SK-N-SH treated with all-trans-retinoic acid at 6 μM for 48 hours (cell line): ENCODE results near the gene GOT1.

Source experiments
- ATAC-seq: fragments of 200-7000 bp; cut with Tn5 transposase; 3 replicates; pipeline ENCODE4 v1.9.1; 2020; ENCODE audit warnings: mild to moderate bottlenecking, moderate library complexity
- ARNTL ChIP-seq: fragments of 450-650 bp; formaldehyde crosslinking; IDR thresholded peaks from 2 replicates; pipeline ENCODE4 v1.5.0; 2020; ENCODE audit warnings: low read depth, mild to moderate bottlenecking, moderate library complexity, borderline replicate concordance
- BACH2 ChIP-seq: fragments of 250-450 bp; sonication (Bioruptor Pico); IDR thresholded peaks from 2 replicates; pipeline ENCODE4 v1.9.0; 2021; ENCODE audit warnings: mild to moderate bottlenecking, borderline replicate concordance
- CSDC2 ChIP-seq: fragments of 250-450 bp; sonication (Bioruptor Pico); IDR thresholded peaks from 2 replicates; pipeline ENCODE4 v1.5.0; 2020; ENCODE audit warnings: mild to moderate bottlenecking, moderate library complexity
- GLIS3 ChIP-seq: fragments of 250-450 bp; sonication (Bioruptor Pico); IDR thresholded peaks from 2 replicates; pipeline ENCODE4 v1.5.0; 2020; ENCODE audit warnings: mild to moderate bottlenecking, moderate library complexity
- ISL1 ChIP-seq: fragments of 250-450 bp; sonication (Bioruptor Pico); IDR thresholded peaks from 2 replicates; pipeline ENCODE4 v2.1.2; 2022; ENCODE audit warnings: mild to moderate bottlenecking, moderate library complexity
- OSR1 ChIP-seq: fragments of 250-450 bp; sonication (Bioruptor Pico); IDR thresholded peaks from 2 replicates; pipeline ENCODE4 v1.8.0; 2022; ENCODE audit warnings: moderate library complexity, mild to moderate bottlenecking, inconsistent platforms
- RARB ChIP-seq: fragments of 250-450 bp; sonication (Bioruptor Pico); IDR thresholded peaks from 2 replicates; pipeline ENCODE4 v1.8.0; 2021; ENCODE audit warnings: mild to moderate bottlenecking, moderate library complexity
- TCF4 ChIP-seq: fragments of 250-450 bp; sonication (Bioruptor Pico); IDR thresholded peaks from 2 replicates; pipeline ENCODE4 v1.8.0; 2021; ENCODE audit warnings: mild to moderate bottlenecking, moderate library complexity, borderline replicate concordance
- ZNF565 ChIP-seq: fragments of 450-650 bp; formaldehyde crosslinking; conservative IDR thresholded peaks from 2 replicates; pipeline ENCODE4 v1.5.0; 2020; ENCODE audit warnings: low read depth, mild to moderate bottlenecking, moderate library complexity
- ZNF70 ChIP-seq: fragments of 450-650 bp; formaldehyde crosslinking; IDR thresholded peaks from 2 replicates; pipeline ENCODE4 v1.5.0; 2020; ENCODE audit warnings: mild to moderate bottlenecking, moderate library complexity
- ZNF8 ChIP-seq: fragments of 450-650 bp; formaldehyde crosslinking; IDR thresholded peaks from 2 replicates; pipeline ENCODE4 v1.5.0; 2020; ENCODE audit warnings: mild to moderate bottlenecking, moderate library complexity
- TF ChIP-seq, protein P1 (sequence below): fragments of 250-450 bp; sonication (Bioruptor Pico); IDR thresholded peaks from 2 replicates; pipeline ENCODE4 v1.5.0; 2020; ENCODE audit warnings: mild to moderate bottlenecking, moderate library complexity
- TF ChIP-seq, protein P2 (sequence below): fragments of 250-450 bp; sonication (Bioruptor Pico); IDR thresholded peaks from 2 replicates; pipeline ENCODE4 v1.5.1; 2020; ENCODE audit warnings: low read depth, mild to moderate bottlenecking, moderate library complexity
- TF ChIP-seq, protein P3 (sequence below): fragments of 250-450 bp; sonication (Bioruptor Pico); IDR thresholded peaks from 2 replicates; pipeline ENCODE4 v1.5.1; 2021; ENCODE audit warnings: mild to moderate bottlenecking, moderate library complexity
- TF ChIP-seq, protein P4 (sequence below): fragments of 250-450 bp; sonication (Bioruptor Pico); IDR thresholded peaks from 2 replicates; pipeline ENCODE4 v1.8.0; 2021; ENCODE audit warnings: low read depth, mild to moderate bottlenecking, moderate library complexity, borderline replicate concordance

Gene GOT1

DNA sequence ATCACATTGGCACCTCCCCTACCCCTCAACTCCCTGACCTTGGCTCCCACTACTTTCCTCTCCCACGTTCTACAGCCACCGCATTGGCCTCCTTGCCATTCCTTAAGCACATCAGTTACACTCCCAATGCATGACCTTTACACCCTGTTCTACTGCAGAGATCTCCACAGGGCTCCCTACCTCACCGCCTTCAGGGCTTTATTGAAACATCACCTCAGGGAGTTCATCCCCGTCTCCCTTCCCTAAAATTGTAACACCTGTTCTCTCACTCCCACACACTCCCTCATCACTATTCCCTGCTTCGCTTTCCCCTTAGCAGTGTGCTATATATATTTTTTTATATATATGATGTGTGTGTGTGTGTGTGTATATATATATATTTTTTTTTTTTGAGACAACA lies 82.8 kb downstream of the GOT1 start:
- no peak for ATAC-seq
- no peak for TF ChIP-seq ISL1 (CRISPR knock-in tag)
- TF ChIP-seq, protein P1, sequence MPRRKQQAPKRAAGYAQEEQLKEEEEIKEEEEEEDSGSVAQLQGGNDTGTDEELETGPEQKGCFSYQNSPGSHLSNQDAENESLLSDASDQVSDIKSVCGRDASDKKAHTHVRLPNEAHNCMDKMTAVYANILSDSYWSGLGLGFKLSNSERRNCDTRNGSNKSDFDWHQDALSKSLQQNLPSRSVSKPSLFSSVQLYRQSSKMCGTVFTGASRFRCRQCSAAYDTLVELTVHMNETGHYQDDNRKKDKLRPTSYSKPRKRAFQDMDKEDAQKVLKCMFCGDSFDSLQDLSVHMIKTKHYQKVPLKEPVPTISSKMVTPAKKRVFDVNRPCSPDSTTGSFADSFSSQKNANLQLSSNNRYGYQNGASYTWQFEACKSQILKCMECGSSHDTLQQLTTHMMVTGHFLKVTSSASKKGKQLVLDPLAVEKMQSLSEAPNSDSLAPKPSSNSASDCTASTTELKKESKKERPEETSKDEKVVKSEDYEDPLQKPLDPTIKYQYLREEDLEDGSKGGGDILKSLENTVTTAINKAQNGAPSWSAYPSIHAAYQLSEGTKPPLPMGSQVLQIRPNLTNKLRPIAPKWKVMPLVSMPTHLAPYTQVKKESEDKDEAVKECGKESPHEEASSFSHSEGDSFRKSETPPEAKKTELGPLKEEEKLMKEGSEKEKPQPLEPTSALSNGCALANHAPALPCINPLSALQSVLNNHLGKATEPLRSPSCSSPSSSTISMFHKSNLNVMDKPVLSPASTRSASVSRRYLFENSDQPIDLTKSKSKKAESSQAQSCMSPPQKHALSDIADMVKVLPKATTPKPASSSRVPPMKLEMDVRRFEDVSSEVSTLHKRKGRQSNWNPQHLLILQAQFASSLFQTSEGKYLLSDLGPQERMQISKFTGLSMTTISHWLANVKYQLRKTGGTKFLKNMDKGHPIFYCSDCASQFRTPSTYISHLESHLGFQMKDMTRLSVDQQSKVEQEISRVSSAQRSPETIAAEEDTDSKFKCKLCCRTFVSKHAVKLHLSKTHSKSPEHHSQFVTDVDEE, result no peak
- no peak for TF ChIP-seq OSR1
- no peak for TF ChIP-seq ZNF8
- no peak for TF ChIP-seq CSDC2 (CRISPR knock-in tag)
- TF ChIP-seq ZNF70 (CRISPR knock-in tag), result no peak
- TF ChIP-seq, protein P2, sequence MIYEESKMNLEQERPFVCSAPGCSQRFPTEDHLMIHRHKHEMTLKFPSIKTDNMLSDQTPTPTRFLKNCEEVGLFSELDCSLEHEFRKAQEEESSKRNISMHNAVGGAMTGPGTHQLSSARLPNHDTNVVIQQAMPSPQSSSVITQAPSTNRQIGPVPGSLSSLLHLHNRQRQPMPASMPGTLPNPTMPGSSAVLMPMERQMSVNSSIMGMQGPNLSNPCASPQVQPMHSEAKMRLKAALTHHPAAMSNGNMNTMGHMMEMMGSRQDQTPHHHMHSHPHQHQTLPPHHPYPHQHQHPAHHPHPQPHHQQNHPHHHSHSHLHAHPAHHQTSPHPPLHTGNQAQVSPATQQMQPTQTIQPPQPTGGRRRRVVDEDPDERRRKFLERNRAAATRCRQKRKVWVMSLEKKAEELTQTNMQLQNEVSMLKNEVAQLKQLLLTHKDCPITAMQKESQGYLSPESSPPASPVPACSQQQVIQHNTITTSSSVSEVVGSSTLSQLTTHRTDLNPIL (CRISPR knock-in tag), result no peak
- TF ChIP-seq RARB (CRISPR knock-in tag), result no peak
- TF ChIP-seq ARNTL, result no peak
- no peak for TF ChIP-seq TCF4 (CRISPR knock-in tag)
- TF ChIP-seq ZNF565 (CRISPR knock-in tag), result no peak
- TF ChIP-seq, protein P3, sequence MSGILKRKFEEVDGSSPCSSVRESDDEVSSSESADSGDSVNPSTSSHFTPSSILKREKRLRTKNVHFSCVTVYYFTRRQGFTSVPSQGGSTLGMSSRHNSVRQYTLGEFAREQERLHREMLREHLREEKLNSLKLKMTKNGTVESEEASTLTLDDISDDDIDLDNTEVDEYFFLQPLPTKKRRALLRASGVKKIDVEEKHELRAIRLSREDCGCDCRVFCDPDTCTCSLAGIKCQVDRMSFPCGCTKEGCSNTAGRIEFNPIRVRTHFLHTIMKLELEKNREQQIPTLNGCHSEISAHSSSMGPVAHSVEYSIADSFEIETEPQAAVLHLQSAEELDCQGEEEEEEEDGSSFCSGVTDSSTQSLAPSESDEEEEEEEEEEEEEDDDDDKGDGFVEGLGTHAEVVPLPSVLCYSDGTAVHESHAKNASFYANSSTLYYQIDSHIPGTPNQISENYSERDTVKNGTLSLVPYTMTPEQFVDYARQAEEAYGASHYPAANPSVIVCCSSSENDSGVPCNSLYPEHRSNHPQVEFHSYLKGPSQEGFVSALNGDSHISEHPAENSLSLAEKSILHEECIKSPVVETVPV (CRISPR knock-in tag), result no peak
- no peak for TF ChIP-seq GLIS3 (CRISPR knock-in tag)
- TF ChIP-seq BACH2, result no peak
- TF ChIP-seq, protein P4, sequence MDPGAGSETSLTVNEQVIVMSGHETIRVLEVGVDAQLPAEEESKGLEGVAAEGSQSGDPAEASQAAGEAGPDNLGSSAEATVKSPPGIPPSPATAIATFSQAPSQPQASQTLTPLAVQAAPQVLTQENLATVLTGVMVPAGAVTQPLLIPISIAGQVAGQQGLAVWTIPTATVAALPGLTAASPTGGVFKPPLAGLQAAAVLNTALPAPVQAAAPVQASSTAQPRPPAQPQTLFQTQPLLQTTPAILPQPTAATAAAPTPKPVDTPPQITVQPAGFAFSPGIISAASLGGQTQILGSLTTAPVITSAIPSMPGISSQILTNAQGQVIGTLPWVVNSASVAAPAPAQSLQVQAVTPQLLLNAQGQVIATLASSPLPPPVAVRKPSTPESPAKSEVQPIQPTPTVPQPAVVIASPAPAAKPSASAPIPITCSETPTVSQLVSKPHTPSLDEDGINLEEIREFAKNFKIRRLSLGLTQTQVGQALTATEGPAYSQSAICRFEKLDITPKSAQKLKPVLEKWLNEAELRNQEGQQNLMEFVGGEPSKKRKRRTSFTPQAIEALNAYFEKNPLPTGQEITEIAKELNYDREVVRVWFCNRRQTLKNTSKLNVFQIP (CRISPR knock-in tag), result no peak
